HG03039 (cell line): ENCODE data around the gene NATD1.
"Not testable (repeated sequence)": the region's sequence is repeated elsewhere in the genome, so short reads cannot be mapped to it uniquely, and the experiment has no call there.

Experiments used
- ATAC-seq: cut with Tn5 transposase; IDR thresholded peaks from one replicate; pipeline ENCODE4 v1.9.1; 2021; ENCODE audit warnings: mild to moderate bottlenecking, moderate library complexity; ENCODE audit not compliant: unreplicated experiment

Gene NATD1

DNA sequence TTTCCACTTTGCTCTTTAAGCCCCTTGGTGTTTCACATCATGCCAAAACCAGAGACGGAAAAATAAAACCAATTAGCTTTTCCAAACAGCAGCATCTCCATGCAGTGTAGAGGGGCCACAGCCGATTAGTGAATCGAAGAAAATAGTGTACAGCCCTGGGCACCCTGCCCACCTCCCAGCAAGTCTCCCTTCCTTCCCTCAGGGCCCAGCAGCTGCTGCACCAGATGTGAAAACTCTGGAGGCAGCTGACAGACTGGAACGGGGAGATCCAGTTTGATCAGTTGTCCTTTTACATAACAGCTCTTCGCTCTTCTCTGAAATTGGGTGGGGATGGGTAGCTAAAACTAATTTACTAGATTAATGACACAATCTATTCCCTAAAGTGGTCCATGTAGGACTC lies 58.5 kb downstream of the NATD1 start:
- ATAC-seq: no peak

DNA sequence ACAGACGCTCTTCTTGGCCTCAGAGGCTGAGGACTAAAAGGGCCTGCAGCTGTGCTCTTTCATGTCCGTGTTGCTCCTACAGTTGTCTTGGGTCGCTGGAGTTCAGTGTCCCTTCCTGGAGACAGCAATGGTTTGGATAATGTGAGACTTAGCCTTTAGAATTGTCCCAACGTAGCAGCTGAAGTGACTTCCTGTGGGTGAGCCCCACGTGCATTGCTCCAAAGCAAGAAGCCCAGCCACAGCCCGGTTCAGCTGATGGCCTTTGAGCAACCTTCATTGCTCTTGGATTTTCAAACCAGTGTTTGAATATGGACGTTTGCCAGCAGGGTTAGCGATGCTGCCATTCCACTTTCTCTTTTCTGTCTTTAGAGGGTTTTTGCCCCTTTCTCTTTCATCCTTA lies 59.0 kb downstream of the NATD1 start:
- no peak for ATAC-seq

DNA sequence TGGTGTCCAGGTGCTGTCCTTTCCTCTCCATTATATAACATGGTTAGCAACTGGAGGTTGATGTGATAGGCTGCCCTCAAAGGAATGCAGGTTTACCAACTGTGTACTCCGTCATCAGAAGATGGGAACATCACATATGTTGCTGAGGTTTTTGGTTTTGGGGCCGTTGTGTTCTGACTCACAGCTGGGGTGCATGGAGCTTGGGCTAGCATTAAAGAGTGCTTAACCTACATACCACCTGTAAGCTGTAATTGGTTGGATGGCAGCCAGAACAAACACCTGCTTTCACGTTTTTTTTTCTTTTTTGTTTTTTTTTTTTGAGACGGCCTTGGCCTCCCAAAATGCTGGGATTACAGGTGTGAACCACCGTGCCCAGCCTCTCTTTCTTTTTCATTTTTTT lies 60.2 kb downstream of the NATD1 start:
- no peak for ATAC-seq

DNA sequence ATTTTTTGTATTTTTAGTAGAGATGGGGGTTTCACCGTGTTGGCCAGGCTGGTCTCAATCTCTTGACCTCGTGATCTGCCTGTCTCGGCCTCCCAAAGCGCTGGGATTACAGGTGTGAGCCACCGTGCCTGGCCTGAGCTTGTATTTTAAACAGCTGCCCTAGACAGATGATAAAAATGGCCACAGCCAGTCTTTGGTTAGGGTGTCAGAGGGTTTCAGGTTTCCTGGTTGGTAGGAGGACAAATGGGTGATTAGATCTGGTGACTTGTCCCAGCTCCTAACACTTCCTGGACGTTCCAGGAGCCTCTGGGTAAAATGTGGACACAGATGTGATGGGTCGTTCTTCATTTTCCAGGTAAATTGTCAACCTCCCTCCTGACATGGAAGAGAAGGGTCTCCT lies 60.8 kb downstream of the NATD1 start:
- ATAC-seq: not testable (repeated sequence)

DNA sequence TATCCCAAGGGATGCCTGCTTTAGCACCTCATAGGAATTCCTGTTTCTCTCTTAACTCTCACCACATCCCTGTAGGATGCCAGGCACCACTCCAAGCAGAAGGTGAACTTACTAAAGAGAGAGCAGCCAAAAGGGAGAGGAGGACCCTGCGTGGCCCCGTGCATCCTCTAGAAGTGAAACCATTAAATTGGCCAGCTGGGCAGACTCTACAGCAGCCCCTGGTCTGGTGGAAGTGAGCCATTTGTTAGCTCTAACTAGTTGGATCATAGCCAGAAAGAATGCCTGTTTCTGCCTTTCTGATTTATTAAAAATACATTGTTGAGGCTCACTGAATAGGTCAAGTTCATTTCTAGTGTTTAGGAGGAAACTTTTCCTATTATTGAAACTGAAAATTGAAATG lies 61.5 kb downstream of the NATD1 start:
- no peak for ATAC-seq

DNA sequence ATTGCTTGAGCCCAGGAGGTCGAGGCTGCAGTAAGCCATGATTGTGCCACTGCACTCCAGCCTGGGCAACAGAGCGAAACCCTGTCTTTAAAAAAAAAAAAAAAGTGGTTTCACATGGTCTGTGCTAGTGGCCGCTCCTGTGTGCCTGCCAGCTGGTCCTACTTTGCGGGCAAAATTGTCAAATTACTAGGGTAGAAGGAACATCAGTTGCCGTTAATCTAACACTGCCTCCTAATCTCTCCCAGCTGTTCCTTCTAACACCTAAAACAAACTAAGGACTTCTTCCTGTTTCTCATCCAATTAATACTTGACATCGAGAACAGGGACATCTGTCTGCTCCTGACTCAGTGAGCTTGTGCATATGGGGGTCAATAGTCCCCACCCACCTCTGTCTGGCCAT lies 63.1 kb downstream of the NATD1 start:
- ATAC-seq: no peak

DNA sequence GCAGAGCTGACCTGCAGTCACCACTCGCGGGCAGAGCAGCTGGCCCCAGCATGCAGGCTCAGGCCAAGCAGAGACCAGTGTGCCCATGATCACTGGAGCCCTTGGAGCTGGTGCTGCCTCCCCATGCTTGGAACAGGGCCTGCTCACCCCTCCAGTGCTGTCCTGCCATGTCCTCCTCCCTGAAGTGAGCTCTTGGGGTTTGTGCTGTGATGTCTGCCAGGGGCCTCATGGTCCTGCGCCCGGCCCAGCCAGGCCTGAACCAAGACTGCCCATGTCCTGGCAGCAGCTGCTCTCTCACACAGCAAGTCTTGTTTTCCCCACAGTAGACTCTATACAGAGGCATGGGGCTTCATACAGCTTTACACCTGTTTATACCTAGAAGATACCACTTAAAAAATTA lies 63.8 kb downstream of the NATD1 start:
- ATAC-seq: no peak
